Kasumi-1 (cell line): Measurements from ENCODE around the gene PIP4K2A.
"Not testable (repeated sequence)": the region's sequence is repeated elsewhere in the genome, so short reads cannot be mapped to it uniquely, and the experiment has no call there.

Experiments
- DNase-seq, 2 experiments: peaks; one replicate each; lab custom pipeline; 2025; lab: John Stamatoyannopoulos, UW

The PIP4K2A gene

DNA sequence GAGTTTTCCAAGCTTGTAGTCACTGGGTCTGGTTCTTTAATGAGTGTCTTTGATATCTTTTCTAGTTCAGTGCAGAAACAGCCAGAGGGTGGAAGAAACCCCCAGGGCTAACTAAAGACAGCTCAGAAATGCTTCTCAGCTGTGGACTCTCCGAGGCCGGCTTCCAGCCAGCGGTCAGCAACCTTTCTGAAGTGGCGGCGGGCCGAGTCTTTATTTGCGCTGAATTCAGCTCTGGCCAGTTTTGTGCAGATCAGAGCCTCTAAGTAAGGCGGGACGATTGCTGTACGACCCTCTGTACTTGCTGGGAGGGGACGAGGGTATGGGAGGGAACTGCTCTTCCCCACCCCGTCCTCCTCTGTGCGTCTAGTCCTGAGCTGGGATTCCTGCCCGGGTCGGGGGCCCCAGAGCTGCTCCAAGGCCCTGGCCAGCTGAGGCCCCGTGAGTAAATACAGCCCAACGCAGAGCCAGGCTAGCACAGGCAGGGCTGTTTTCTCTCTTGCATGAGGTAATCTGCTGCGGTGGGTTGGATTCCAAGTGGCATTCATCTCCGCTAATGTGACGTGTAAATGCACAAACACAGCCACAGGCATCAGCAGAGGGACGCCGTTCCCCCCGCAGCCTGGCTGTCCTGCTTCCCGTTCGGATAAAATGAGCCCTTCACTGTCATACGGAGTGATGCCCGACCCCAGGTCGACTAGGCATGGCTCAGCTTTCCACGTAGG, 159.8 kb downstream of the PIP4K2A start:
- DNase-seq: no peak

DNA sequence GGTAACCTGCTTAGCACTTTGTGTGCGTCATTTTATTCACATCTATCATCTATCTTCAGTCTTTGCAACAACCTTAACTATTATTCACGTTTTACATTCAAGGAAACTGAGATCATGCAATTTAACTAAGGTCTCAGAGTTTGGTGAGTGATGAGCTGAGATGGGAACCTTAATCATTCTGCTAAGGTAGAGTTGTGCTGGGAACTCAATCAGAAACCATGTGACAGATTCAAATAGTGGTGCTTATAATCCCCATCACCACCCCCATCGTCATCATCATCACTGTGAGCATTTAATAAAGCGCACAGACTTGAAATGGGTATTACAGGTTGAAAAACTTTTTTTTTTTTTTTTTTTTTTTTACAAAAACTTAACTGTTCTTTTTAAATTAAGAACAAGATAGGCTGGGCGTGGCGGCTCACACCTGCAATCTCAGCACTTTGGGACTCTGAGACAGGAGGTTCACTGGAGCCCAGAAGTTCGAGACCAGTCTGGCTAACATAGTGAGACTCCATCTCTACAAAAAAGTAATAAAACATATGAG, 160.9 kb downstream of the PIP4K2A start:
- DNase-seq: no peak

GRCh38 chr10:22552888-22553378, 161.4 kb downstream of the PIP4K2A start:
- DNase-seq: no peak

DNA sequence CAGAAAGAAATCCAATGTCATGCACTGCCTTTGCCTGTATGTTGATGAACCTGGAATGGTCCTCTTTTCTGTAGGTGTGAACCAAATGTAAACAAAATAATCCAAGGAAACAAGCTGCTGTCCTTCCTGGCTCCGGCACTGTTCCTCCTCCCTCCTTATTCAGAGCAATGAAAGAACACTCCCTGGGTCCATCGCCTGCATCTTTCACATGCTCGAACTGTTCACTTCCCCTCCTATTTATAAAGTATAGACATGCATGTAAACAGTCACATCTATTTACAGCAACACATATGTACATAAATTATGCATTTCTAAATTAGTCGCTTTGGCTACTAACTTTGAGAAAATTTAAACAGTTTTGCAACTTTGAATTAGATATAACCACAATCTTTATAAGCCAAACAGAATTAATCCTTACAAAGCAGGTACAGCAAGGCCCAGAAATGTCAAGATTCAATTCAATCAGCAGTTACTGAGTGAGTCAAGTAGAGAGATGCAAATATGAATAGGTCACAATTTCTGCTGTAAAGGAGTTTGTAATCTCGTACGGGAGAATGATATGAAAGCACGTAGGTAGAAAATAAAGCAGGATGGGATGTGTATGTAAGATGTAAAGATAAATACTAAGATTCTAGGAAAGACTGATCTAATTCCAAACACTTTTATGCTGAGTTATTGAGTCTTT, 162.6 kb downstream of the PIP4K2A start:
- no peak for DNase-seq

GRCh38 chr10:22550732-22551131, 163.6 kb downstream of the PIP4K2A start:
- peak; percentile 29 to 48 for DNase-seq

DNA sequence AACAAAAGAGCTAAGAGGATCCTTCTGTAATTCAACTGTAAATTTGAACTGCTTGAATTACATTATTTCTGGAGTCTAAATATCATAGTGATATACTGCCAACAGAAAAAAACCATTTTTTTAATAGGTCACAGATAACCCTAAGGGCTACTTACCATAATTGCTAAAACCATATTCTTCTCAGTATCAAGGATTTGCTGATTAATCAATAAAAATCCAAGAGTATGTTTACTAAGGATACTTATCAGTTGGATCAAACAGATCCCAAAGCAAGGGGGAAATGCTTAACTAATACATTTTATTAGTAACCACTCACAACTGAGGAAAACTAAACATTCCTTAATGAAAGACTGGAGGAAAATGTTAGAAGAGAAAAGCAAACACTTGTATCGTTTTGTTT, 166.0 kb downstream of the PIP4K2A start:
- no peak for DNase-seq

- no peak for DNase-seq
These were observed 168.7 kb downstream of the PIP4K2A start for GRCh38 chr10:22545643-22546042.

GRCh38 chr10:22544325-22545068, 169.9 kb downstream of the PIP4K2A start:
- DNase-seq: peak in 1 of 2 experiments; percentile 38

- DNase-seq: no peak
These were observed 171.6 kb downstream of the PIP4K2A start for GRCh38 chr10:22542773-22543172.

- DNase-seq: no peak
These were observed 172.5 kb downstream of the PIP4K2A start for GRCh38 chr10:22541900-22542299.

- no peak for DNase-seq
These were observed 174.6 kb downstream of the PIP4K2A start for GRCh38 chr10:22539579-22540298.

DNA sequence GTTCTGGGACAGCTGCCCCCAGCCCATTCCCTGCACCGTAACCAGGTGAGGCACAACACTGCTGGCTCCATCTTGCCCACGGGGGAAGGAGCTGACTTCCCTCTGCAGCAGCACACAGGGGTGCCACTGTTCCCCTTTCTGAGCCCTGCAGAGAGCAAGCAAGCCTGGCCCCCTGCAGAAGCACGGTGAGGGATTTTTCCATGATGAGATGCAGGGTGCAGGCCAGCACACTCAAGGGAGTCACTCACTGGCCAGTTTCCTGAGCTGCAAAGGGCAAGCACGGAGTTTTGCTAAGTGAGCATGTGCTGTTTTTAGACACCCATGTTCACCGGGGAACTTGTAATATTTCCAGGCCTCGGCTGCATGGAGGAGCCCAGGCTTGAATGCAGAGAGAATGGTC, 176.6 kb downstream of the PIP4K2A start:
- DNase-seq: peak; percentile 17 to 22

DNA sequence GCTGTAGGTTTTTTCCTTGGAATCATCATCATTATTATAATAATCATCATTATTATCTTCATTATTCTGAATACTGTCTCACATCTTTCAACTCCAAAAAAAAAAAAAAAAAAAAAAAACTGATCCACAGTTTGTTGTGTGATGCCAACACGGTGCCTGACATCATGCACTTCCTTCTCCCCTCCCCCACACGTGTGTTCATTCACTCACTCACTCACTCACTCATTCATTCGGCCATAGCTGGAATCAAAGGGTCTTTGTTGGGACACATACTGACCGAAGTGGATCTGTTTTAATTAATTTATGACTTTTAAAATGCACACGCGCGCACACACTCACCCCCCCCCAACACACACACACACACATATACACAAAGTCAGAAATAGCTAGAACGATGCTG, 177.8 kb downstream of the PIP4K2A start:
- no peak for DNase-seq

- DNase-seq: no peak
These were observed 179.4 kb downstream of the PIP4K2A start for GRCh38 chr10:22534849-22535604.

DNA sequence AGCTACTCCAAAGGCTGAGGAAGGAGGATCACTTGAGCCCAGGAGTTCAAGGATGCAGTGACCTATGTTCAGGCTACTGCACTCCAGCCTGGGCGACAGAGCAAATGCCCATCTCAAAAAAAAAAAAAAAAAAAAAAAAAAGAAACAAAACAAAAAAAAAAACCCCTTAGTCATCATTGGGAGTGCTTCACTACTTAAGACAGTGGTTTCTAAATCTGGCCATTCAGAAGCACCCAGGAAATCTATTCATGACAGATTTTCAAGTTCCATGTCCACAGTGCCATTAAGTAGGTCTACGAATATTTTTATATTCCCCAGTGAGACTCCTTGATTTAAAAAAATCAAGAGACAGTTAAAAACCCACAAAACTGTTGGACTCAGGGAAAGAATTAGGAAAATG, 182.9 kb downstream of the PIP4K2A start:
- DNase-seq: no peak

DNA sequence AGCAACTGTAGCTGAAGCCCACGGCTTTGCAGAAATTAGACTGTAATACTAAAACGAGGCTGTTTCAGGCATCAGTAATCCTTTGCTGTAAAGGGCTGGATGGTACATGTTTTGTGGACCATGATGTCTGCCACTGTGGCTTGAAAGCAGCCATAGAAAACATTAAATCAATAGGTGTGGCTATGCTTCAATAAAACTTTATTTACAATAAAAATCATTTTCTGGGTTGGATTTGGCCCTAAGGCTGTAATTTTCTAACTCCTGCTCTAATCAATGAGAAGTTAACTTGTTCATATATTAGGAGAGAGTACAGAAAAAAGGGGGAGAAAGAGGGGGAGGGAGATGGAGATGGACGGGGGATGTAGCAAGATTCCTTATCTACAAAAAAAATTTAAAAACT, 183.4 kb downstream of the PIP4K2A start:
- DNase-seq: no peak

DNA sequence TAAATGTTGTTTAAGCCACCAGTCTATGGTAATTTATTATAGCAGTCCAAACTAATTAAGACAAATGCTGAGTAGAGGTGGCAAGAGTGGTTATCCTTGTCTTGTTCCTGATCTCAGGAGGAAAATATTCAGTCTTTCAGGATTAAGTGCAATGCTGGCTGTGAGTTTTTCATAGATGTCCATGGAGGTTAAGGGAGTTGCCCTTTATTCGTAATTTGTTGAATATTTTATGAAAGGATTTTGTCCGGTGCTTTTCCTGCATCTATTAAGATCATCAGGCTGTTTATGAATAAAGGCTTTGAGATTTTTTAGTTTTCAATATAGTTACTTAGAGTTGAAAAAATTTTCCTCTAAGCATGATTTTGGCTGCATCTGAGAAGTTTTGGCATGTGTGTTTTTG, 186.9 kb downstream of the PIP4K2A start:
- DNase-seq: no peak

GRCh38 chr10:22524333-22524732, 190.0 kb downstream of the PIP4K2A start:
- not testable (repeated sequence) for DNase-seq

- not testable (repeated sequence) for DNase-seq
These were observed 193.7 kb downstream of the PIP4K2A start for GRCh38 chr10:22520645-22521044.

- DNase-seq: no peak
These were observed 196.1 kb downstream of the PIP4K2A start for GRCh38 chr10:22518167-22518724.

DNA sequence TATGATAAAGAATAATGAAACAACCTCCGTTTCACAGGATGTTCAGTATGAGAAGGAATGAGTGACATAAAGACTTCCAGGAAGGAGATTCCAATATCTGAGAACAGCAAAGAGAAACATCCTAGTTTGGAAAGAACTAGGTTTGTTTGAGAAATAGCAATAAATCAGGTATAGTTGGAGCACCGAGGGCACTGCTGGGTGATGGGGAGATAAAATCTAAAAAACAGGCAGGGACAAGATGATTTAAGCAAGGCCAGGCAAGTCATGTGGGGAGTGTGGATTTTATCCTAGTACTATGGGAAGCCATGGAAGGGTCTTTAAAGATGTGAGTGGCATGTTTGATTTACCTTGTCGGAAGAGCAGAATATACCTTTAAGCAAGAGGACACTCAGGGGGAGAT, 199.4 kb downstream of the PIP4K2A start:
- no peak for DNase-seq
